OCI-M1 (cell line): Measurements from ENCODE around the gene ZNF644.
"Not testable (repeated sequence)": the region's sequence is repeated elsewhere in the genome, so short reads cannot be mapped to it uniquely, and the experiment has no call there.

Experiments
- DNase-seq: peaks from one replicate; lab custom pipeline; 2025; lab: John Stamatoyannopoulos, UW

Gene ZNF644

DNA sequence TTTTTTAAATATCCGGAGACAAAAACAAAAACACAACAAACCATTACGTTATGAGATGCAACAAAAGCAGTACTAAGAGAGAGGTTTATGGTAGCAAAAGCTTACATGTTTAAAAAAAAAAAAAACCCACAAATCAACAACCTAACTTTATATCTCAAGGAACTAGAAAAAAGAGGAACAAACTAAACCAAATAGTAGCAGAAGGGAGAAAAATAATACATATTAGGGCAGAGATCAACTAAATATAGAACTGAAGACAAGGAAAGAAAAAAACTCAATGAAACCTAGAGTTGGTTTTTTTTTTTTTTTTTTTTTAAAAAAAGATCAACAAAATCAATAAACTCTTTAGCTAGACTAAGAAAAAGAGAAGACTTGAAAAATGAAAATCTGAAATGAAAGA lies 34.9 kb downstream of the ZNF644 start:
- peak; percentile 49 for DNase-seq

GRCh38 chr1:90977522-90977921 lies 44.3 kb downstream of the ZNF644 start:
- no peak for DNase-seq

DNA sequence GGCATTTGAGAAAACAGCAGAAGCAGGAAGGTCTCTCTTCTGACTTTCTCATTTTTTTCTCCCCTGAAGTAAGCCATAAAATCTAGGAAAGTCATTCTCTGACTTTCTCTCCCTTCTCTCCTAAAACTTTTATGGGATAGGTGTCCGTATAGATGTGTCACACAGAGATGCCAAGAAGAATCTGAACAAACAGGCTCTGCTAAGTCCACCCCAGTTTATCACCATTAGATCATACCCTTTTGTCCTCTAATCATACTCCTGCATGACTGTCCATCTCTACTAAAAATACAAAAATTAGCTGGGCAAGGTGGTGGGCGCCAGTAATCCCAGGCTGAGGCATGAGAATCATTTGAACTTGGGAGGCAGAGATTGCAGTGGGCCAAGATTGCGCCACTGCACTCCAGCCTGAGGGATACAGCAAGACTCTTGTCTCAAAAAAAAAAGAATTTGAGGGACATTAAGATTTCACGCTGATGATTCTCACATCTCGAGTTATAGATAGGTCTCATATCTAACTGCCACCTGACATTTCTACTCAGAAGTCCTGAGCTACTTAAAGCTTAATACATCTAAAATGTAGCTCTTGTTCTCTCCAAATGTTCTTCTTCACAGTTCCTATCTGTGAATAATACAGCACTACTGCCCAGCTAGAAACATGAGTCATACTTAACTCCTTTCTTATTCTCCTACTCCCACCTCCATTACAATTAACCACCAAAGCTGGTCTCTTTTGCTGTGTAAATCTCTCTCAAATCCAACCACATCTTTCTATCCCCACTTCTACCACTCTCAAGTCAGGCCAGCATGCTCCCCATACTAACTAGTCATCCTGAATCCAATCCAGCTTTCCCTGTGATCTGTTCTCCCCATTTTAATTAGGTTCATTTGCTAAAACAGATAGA lies 47.7 kb downstream of the ZNF644 start:
- DNase-seq: peak; percentile 65

GRCh38 chr1:90970208-90970607 lies 51.6 kb downstream of the ZNF644 start:
- DNase-seq: no peak

DNA sequence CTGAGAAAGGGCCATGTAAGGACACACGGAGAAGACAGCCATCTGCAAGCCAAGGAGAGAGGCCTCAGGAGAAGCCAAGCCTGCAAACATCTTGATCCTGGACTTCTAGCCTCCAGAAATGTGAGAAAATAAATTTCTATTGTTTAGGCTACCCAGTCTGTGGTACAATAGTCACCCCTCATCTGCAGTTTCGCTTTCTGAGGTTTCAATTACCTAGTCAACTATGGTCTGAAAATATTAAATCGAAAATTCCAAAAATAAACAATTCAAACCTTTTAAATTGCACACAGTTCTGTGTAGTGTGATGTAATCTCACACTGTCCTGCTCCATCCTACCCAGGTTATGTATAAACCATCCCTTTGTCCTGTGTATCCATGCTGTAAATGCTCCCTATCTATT lies 52.6 kb downstream of the ZNF644 start:
- DNase-seq: no peak

DNA sequence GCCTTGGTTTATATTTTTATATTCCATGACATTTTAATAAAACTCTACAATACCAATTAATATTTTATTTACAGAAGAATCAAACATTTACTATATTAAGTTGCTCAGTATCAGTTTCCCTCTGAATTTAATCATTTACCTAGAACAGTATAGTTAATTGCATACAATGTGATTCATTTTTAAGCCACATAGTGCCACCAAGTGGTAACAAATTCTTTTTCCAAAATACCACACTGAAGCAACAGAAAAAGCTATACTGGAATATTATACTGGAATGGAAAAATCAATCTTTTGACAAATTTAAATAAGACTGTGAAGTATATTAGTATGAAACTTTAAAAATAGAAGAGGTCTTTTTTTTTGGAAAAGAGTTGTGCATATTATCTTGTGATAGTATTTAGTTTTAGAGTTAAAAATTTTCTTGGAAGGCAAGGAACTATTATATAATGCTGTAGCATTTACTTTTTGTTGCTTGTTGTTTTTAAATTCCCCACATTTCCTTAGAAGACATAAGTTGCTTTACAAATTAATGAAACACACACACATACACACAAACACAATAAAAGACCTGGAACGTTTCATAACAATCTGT lies 57.3 kb downstream of the ZNF644 start:
- DNase-seq: peak; percentile 76

- DNase-seq: no peak
These were observed 58.2 kb downstream of the ZNF644 start for GRCh38 chr1:90963651-90964050.

GRCh38 chr1:90963236-90963635 lies 58.6 kb downstream of the ZNF644 start:
- no peak for DNase-seq

DNA sequence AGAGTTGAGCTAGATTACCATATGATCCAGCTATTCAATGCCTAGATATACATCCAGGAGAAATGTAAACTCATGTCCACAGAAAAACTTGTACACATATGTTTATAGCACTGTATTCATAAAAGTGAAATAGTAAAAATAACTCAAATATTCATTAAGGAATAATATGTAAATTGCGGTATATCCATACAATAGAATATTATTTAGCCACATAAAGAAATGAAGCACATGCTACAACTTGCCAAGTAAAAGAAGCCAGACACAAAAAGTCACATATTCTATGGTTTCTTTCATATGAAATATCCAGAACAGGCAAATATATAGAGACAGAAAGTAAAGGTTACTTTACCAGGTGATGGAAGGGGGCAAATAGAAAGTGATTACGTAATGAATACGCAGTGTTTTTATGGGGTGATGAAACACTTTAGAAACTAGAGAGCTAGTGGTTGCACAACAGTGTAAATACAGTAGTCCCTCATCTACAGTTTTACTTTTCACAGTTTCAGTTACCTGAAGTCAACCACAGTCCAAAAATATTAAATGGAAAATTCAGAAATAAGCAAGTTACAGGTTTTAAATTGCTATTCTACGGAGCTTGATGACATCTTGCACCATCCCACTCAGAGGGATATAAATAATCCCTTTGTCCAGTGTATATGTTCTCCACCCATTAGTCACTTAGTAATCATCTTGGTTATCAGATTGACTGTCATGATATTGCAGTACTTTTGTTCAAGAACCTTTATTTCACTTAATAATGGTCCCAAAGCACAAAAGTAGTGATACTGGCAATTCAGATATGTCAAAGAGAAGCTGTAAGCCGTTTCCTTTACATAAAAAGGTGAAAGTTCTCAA lies 62.3 kb downstream of the ZNF644 start:
- peak; percentile 57 for DNase-seq

- DNase-seq: no peak
These were observed 64.3 kb downstream of the ZNF644 start for GRCh38 chr1:90957497-90957896.

GRCh38 chr1:90955769-90956168 lies 66.1 kb downstream of the ZNF644 start:
- DNase-seq: no peak

DNA sequence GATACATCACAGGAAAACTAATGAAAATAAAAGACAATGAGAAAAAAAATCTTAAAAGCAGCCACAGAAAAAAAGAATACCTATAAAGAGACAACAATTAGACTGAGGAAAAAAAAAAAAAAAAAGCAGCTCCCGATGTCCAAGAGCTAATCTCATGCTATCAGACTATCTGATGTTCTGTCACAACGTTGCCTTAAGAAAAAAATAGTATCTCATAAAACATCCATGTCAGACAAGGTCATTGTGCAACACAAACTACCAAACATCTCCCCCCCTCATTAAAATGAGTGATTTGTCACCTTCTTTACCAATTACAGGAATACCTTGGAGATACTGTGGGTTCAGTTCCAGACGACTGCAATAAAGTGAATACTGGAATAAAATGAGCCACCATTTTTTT lies 68.9 kb downstream of the ZNF644 start:
- no peak for DNase-seq

GRCh38 chr1:90951009-90951408 lies 70.8 kb downstream of the ZNF644 start:
- DNase-seq: no peak

- no peak for DNase-seq
These were observed 73.5 kb downstream of the ZNF644 start for GRCh38 chr1:90948301-90948700.

- no peak for DNase-seq
These were observed 75.2 kb downstream of the ZNF644 start for GRCh38 chr1:90946630-90947029.

GRCh38 chr1:90945287-90945686 lies 76.5 kb downstream of the ZNF644 start:
- DNase-seq: no peak

DNA sequence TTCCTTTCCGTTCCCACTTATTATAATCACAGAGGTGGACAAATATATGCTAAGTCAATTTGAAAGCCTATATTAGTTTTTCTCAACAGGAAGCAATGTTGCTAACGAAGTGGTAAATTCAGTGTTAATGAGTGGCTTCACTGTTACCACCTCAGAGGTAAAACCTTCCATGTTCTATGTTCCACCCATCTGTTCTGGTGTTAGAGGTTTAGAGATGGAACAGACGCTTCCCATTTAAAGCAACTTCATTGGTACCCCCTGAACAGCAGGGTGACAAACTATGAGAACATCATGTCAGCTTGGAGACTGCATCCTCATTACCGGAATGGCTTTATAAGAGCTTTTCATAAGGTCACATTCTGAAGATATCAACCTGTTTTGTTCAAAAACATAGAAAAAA lies 77.9 kb downstream of the ZNF644 start:
- DNase-seq: no peak

- DNase-seq: no peak
These were observed 81.1 kb downstream of the ZNF644 start for GRCh38 chr1:90940746-90941145.

- DNase-seq: no peak
These were observed 85.1 kb downstream of the ZNF644 start for GRCh38 chr1:90936731-90937130.

DNA sequence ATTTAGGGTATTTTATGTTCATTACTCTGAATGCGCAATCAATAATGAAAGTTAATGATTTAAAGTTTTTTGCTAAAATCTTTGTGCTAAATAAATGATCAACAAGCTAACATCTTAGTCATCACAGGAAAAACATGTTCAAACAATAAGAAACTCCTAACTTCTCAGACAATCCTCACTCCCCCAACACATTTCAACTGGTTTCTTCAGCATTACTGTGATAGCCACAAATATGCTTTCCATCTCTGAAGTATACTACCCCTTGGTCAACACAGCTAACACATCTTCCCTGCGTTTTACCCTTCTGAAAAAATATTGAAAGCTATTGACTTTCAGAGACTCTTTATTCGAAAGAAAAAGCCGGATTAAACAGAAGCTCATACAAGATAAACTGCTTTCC lies 85.8 kb downstream of the ZNF644 start:
- no peak for DNase-seq

GRCh38 chr1:90928231-90928630 lies 93.6 kb downstream of the ZNF644 start:
- not testable (repeated sequence) for DNase-seq

- not testable (repeated sequence) for DNase-seq
These were observed 94.2 kb downstream of the ZNF644 start for GRCh38 chr1:90927674-90928073.

DNA sequence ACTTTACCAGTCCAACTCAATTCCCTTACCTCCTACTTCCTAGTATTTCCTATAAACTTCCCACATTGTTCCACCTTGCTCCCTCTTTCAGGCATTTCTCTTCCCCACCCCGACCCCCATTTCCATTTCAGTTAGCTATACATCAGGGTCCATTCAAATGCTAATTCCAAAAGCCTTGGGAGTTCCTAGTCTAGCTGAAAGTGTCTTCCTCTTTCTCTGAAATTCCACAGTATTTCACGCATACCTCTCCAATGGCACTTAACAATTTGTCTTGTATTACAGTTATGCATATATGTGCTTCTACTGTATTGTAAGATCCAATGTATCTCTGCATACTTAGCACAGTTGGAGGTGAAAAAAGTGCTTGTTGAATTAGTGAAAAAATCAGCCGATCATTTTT lies 94.9 kb downstream of the ZNF644 start:
- DNase-seq: no peak
